Measurements from ENCODE around the gene KIFBP.
A peak's percentile ranks its signal among the peaks of the same experiment; 100 is the strongest.

KIFBP gene

GRCh38 chr10:69052736-69053135, 64.1 kb downstream of the KIFBP start:
- DNase-seq: no peak

DNA sequence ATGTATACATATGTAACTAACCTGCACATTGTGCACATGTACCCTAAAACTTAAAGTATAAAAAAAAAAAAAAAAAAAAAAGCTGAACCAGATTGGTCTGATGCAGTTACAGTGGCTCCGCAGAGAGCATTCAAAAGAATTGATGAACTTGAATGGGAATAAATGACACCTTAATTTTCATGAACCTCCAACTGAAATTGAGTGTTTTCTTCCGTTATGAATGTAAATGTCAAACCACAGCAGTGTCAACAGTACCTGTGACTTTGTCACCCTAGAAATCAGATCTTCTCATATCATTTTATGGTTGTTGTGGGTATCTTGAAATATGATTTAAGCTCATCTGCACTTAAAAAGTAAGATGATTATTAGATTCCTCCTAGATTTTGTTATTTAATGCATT, 66.6 kb downstream of the KIFBP start:
- DNase-seq: no peak

DNA sequence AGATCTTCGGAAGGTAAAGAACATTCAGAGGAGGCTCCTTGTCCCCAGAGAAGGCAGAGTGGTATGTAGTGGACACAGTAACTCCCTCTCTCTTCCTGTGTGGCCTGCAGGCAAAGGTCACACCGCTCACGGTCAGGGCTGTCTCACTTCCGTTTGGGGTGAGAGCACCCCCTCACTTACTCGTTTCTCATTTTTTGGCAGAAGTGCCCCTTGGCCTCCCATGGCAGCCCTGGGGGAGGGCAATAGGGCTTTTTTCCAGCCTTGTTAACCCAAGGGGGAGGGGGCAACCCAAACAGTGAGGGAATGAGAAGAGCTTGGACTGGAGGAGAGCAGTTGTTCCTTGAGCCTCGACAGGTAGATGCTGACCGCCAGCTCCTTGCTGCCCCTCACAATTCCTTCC, 67.5 kb downstream of the KIFBP start:
- DNase-seq: peak; percentile 60

GRCh38 chr10:69056536-69057260, 68.1 kb downstream of the KIFBP start:
- no peak for DNase-seq

DNA sequence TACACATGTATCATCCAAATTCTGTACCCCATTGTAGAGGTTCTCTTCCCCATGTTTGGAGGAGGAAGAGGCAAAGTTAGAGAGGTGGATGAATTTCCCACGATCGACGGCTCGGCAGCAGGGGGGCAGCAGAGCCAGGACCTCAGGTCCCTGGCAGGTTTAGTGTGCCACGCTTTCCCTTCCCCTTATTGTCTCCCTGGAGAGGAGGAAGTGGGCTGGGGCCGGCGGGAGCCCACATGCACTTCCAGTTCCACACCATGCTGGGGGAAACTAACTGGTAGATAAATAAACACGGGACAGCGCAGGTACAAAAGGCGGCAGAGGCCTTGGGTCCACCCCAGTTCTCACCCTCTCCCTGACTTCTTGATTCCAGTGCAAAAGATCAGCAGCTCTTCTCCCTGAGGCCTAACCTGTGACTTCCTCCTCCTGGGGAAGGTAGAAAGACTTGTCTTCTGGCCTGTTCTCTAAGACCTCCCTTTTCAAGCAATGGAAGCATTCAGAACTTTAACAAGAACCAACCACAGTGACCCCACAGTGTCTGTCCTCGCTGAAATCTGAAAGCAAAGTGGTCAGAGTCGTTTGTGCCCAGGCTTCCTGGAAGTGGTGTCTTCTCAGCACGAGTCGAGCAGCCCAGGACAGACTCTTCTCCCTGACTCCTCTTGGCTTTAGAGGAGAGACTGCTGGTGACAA, 68.8 kb downstream of the KIFBP start:
- no peak for DNase-seq

DNA sequence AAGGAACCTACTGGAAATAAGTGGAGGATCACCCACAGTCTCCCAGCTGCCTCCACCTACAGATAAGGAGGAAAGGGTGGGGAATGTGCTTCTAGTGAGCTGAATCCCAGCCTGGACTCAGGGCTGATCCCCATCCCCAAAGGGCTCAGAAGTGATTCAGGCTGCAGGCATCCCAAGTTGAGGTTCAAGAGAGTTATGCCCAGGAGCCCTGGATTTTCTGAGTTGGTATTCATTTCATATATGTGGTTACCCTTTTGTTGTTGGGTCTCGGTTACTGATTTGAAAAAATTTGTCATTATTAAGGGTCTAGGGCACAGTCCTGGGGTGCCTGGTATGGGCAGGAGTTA, 69.3 kb downstream of the KIFBP start:
- peak; percentile 96 for DNase-seq

GRCh38 chr10:69060127-69060798, 71.7 kb downstream of the KIFBP start:
- no peak for DNase-seq

- peak; percentile 98 for DNase-seq
Observed at GRCh38 chr10:69061305-69062161, 72.9 kb downstream of the KIFBP start.

DNA sequence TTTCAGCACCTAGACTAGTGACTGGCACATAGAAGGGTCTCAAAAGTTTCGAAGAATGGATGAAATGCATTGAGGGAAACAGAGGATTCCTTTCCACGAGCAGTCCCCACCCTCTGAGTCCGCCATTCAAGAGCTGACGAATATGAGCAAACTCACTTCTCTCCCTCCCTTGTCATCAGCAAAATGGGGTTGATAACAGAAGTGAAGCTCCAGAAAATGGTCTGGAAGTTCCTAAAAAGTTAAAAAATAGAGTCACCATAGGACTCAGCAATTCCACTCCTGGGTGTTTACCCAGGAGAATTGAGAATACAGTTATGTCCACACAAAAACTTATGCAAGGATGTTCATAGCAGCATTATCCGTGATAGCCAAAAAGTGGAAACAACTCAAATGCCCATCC, 74.3 kb downstream of the KIFBP start:
- DNase-seq: no peak

DNA sequence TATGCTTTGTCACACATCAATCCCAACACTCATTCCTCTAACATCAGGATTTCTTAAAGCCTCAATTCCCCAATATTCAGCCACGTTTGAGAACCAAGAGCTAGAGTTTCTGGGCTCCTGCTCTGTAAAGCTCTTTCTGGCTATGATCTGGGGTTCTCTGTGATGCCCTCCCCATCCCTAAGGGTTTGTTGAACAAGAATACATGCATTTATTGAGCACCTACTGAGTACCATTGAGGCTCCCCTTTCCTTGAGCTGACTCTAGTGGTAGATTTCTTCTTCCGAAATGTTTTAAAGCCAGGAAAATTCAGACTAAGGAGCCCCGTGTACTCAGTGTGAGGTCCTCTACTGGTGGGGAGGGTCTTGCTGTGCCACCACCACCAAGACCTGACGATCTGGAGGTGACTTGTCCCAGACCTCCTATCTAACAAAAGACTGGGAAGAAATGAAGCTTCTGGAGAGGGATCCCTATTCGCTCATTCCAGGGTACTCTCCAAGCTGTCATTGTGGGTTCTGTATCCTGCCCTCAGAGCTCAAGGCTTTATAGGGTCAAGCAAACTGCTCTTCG, 76.2 kb downstream of the KIFBP start:
- DNase-seq: no peak

GRCh38 chr10:69065406-69066361, 77.1 kb downstream of the KIFBP start:
- DNase-seq: peak; percentile 66

Measured in EL (cell line).